DOHH2 (cell line): ENCODE data around the gene MYO1A.

Experiments used
- EZH2phosphoT487 ChIP-seq: fragments of 200-600 bp; sonication (generic); IDR thresholded peaks from 2 replicates; pipeline ENCODE4 v1.6.1; 2017; ENCODE audit warnings: borderline replicate concordance, mild to moderate bottlenecking, antibody characterized with exemption, low read length, moderate library complexity, mixed read lengths
- TF ChIP-seq, protein P1 (sequence below): fragments of 200-600 bp; sonication (generic); IDR thresholded peaks from one replicate; pipeline ENCODE4 v1.5.1; 2014; ENCODE audit warnings: antibody characterized with exemption, mild to moderate bottlenecking, low read depth, low read length; ENCODE audit not compliant: poor library complexity, severe bottlenecking

DNA sequence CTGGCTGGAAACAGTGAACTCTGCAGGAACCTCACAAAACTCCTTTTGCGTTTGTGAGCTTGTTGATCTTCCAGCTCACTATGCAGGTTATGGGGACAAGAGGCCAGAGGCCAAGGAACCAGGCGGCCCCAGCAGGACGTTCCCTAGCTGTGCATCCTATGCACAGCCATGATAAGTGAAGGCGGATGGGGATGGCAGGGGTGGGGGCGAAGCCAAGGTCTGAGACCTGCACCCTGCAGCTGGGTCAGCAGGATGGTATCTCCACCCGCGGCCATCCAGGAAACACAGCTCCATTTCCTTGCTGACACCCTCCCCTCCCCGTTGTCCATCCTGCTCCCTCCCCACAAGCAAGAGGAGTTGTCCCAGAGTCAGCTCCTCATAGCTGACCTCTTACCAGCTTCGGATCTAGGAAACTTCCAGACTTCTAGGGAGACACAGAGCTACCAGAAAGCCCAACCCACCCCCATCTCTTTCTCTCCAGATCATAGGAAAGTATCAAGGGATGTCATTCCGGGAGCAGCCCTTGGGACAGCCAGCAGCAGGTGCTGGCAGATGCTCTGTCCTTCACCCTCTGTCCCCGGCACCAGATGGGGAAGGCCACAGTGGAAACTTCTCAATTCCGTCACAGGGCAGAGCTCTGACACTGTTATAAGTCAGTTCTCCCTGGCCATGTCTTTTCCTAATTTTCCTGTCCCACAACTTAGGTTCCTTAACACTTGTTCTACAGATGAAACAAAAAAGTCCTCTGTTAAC, 53.0 kb downstream of the MYO1A start:
- TF ChIP-seq, protein P1, sequence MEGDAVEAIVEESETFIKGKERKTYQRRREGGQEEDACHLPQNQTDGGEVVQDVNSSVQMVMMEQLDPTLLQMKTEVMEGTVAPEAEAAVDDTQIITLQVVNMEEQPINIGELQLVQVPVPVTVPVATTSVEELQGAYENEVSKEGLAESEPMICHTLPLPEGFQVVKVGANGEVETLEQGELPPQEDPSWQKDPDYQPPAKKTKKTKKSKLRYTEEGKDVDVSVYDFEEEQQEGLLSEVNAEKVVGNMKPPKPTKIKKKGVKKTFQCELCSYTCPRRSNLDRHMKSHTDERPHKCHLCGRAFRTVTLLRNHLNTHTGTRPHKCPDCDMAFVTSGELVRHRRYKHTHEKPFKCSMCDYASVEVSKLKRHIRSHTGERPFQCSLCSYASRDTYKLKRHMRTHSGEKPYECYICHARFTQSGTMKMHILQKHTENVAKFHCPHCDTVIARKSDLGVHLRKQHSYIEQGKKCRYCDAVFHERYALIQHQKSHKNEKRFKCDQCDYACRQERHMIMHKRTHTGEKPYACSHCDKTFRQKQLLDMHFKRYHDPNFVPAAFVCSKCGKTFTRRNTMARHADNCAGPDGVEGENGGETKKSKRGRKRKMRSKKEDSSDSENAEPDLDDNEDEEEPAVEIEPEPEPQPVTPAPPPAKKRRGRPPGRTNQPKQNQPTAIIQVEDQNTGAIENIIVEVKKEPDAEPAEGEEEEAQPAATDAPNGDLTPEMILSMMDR = no peak
- TF ChIP-seq EZH2phosphoT487 = no peak
